CD4-positive, alpha-beta T cell treated with Interleukin-4 for 4 hours (primary cell): ENCODE measurements around the gene RBM28.

Source experiments
- DNase-seq: peaks from one replicate; pipeline ENCODE4 v3.0.0-alpha.2; 2020

Gene RBM28

GRCh38 chr7:128373606-128374005 lies 29.9 kb upstream of the RBM28 start:
- no peak for DNase-seq

DNA sequence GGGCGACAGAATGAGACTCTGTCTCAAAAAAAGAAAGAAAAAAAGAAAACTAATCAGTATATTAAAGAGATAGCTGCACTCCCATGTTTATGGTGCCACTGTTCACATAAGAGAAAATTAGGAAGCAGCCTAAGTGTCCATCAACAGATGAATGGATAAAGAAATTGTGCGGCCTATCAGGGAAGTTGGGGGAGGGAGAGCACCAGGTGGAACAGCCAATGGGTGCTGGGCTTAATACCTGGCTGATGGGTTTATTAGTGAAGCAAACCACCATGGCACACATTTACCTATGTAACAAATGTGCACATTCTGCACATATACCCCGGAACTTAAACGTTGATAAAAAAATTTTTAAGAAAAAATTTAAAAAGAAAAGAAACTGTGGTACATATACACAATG lies 26.8 kb upstream of the RBM28 start:
- DNase-seq, result no peak

GRCh38 chr7:128366986-128367385 lies 23.3 kb upstream of the RBM28 start:
- no peak for DNase-seq

- no peak for DNase-seq
These were observed 22.6 kb upstream of the RBM28 start for GRCh38 chr7:128366300-128366699.

DNA sequence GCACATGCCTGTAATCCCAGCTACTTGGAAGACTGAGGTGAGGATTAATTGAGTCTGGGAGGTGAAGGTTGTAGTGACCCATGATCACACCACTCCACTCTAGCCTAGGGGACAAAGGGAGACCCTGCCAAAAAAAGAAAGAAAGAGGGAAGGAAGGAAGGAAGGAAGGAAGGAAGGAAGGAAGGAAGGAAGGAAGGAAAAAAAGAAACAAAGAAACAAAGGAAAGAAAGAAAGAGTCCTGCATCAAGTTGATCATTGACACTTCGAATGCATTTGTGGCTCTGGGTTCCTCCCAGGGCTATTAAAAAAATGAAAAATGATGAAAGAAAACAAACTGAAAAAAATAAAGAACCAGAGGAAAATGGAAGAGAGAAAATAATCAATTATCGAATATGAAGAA lies 21.7 kb upstream of the RBM28 start:
- DNase-seq, result no peak

- DNase-seq, result no peak
These were observed 20.6 kb upstream of the RBM28 start for GRCh38 chr7:128364166-128364870.

DNA sequence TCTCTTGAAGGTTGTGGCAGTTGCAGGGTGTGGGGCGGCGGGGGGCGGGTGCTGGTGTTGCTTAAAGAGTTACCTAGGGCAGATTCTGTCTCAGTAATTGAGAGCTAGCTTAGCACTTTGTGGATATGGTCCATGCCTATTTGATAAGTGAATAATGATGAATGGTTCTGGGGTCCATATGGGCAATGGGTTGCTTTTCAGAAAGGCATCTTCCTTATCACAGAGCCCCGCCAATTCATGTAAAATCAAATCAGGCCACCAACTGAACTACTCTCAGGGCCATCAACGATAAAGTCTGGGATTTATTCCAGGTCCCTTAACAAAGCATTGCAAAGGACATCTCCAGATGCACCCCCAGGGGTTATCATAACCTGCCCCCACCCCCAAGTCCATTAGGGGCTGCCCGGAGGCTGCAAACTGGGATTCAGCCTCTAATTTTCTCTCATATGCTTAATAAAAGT lies 19.6 kb upstream of the RBM28 start:
- DNase-seq, result no peak

GRCh38 chr7:128362670-128363069 lies 19.0 kb upstream of the RBM28 start:
- DNase-seq, result no peak

DNA sequence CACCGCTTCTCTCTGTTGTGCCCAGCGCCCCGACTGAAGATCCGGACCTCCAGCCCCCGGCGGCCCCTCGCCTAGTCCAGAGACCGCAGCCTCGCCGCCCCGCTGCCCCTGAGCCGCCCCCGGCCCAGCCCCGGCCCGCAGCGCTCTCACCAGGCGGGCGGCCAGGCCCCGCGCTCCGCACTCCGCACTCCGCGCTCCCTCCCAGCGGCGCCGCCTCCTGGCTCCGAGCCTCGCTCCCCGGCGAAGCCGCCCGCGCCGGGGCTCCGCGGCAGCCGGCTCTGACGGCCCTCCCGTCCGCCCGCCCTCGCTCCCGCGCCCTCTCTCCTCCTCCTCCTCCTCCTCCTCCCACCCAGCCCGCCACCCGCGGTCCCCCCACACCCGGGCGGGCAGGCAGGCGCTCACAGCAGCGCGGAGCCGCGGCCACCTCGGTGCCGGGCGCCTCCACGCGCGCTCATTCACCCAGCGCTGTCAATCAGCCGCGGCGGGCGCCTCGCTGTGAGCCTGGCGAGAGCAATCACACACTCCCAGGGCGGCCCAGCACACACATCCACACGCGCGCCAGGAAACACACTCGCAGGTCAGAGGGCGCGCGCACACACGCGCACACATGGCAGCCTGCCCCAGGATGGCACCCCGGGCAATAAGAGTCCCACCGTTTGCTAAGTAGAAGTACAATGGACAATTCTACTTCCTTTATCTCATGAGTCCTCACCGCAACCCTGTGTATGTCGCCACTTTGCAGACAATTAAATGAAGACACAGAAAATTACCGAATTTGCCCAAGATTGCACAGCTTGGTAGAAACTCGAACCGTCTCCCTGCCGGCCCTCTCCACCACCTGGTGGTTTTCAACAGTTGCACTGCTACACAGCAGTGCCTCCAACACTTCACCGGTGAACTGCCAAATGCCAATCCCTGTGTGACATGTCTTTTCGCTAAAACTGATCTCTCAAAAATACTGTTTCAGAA lies 18.0 kb upstream of the RBM28 start, which contains the start of gene PRRT4:
PRRT4 (minus strand) TSS at position 280 of the 969 bp plus-strand sequence.
- peak; percentile 36 for DNase-seq

- DNase-seq, result no peak
These were observed 16.6 kb upstream of the RBM28 start for GRCh38 chr7:128360359-128360678.

GRCh38 chr7:128359939-128360338 lies 16.2 kb upstream of the RBM28 start:
- no peak for DNase-seq

- DNase-seq, result no peak
These were observed 15.6 kb upstream of the RBM28 start for GRCh38 chr7:128359336-128359735.

GRCh38 chr7:128358233-128358632 lies 14.5 kb upstream of the RBM28 start:
- no peak for DNase-seq

- no peak for DNase-seq
These were observed 13.5 kb upstream of the RBM28 start for GRCh38 chr7:128357217-128357613.

GRCh38 chr7:128356546-128357216 lies 13.0 kb upstream of the RBM28 start:
- DNase-seq, result no peak

DNA sequence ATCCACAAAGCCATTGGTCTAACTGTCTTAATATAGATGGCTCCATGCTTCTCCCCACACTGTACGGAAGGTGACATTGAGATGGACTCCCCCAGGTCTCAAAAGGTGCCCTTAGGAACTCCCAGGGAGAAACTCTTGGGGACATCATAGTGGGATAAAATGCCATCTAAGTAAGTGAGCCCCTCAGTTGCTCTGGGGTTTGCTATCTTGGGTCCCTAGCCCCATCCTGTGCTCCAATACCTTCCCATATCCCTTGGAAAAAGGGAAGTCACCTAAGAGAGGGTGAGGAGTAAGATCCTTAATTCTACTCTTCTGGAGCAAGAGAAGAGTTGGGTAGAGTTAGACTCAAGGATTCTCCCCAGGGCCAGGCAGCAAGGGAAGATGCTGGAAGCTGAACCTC lies 9.9 kb upstream of the RBM28 start:
- no peak for DNase-seq

DNA sequence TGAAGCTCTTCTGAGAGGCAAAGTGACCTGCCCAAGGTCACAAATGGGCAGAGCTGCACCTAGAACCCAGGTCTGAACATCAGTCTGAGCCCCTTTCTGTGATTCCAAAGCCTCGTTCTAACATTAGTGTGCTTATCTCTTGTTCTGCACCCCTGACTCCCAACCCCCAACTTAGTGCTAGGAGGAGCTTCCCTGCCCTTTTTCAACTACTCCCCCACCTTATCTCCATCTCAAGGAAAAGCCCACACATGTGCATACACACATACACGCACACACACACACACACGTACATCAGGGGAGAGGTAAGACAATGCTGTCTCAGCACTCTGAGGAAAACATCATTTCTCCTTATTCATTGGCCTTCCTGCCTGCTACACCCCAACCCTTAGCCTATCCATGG lies 9.5 kb upstream of the RBM28 start:
- DNase-seq, result no peak

GRCh38 chr7:128352636-128353035 lies 8.9 kb upstream of the RBM28 start:
- no peak for DNase-seq

DNA sequence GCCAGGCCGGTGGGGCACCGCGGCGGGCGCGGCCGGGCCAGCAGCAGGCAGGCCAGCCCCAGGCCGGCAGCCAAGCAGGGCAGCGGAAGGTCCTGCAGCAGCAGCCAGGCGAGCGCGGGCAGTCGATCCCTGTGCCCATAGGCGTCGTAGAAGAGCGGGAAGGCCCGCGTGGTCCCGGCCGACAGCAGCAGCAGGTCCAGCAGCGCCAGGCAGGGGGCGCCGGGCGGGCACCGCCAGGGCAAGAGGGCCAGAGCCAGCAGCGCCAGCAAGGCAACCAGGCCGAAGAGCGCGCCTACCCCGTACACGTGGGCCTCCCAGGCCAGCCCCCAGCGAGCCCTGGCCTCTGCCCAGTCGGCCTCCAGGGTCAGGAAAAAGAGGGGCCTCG lies 8.4 kb upstream of the RBM28 start:
- no peak for DNase-seq

- DNase-seq, result no peak
These were observed 7.8 kb upstream of the RBM28 start for GRCh38 chr7:128351296-128352152.

DNA sequence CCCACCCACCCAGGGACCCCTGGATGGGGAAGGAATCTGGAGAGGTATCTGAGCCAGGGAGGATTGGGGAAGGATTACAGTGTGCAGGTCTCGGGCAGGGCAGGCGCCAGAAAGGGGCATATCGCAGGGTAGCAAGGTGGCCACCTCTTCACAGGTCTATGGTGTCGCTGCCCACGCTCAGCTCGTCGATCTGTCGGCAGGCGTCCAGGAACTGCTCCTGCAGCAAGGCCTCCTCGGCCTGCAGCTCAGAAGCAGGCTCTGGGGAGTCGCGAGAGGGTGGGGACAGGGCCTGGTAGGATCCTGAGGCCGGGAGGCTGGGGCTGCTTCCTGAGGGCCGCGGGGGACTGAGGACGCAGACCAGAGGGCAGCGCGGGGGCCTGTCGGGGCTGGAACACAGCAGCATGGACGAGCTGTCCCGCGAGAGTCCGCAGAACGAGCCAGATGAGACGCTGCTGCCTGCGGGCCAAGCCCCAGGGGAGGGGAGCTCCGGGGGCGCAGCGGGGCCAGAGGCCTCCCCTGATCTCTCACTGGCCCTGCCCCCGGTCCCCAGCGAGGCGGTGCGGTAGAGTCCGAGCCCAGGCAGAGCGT lies 7.1 kb upstream of the RBM28 start:
- no peak for DNase-seq

- no peak for DNase-seq
These were observed 5.7 kb upstream of the RBM28 start for GRCh38 chr7:128349466-128349825.
